Spinal cord (tissue), 10 donors: ENCODE measurements around the gene GUCA2A. TPM values are rescaled to one million over a fixed set of nuclear protein-coding genes. Genes with fewer than 3 reads are reported as not detected.

Experiments
- DNase-seq, 6 donors: peaks; one replicate each; pipeline versions ENCODE4 v3.0.0 to v3.0.0-alpha.2; 2013 to 2015; ENCODE audit warnings: low spot score in 6 of 6, low read depth in 4 of 6
- H3K27ac ChIP-seq: one replicate; pipeline ENCODE4 v1.5.1; 2013; ENCODE audit warnings: low read depth, low read length, control low read depth
- H3K27me3 ChIP-seq: one replicate; pipeline ENCODE4 v1.6.1; 2013; ENCODE audit warnings: low read length; ENCODE audit not compliant: control insufficient read depth, insufficient read depth
- H3K36me3 ChIP-seq: one replicate; pipeline ENCODE4 v1.6.1; 2013; ENCODE audit warnings: low read length; ENCODE audit not compliant: control insufficient read depth, insufficient read depth
- H3K4me1 ChIP-seq: one replicate; pipeline ENCODE4 v1.6.1; 2013; ENCODE audit warnings: low read length; ENCODE audit not compliant: control insufficient read depth, insufficient read depth
- H3K4me3 ChIP-seq: one replicate; pipeline ENCODE4 v1.5.1; 2013; ENCODE audit warnings: low read depth, low read length, control low read depth
- H3K9me3 ChIP-seq: one replicate; pipeline ENCODE4 v1.6.1; 2013; ENCODE audit warnings: low read length; ENCODE audit not compliant: control insufficient read depth, insufficient read depth
- WGBS: methylation state at CpG from one replicate; pipeline ENCODE4 v1.1.5; 2013; ENCODE audit warnings: missing lambda C conversion rate; ENCODE audit not compliant: insufficient coverage; 5-methylcytosine and 5-hydroxymethylcytosine counted together
- polyA plus RNA-seq, 2 donors: library from polyadenylated mRNA; unstranded; fragments of 120-200 nt; gene quantifications; one replicate each; pipeline ENCODE4 v1.2.1, GENCODE V29; 2013; ENCODE audit not compliant: insufficient read length in 2 of 2
- total RNA-seq, 2 donors: library from RNA; depleted of rRNA in 1 of 2; stranded (reverse); fragments of 120-200 nt in 1 of 2; fragments of >200 nt in 1 of 2; gene quantifications; one replicate each; pipeline versions ENCODE4 v1.2.3 to v1.2.4, GENCODE V29; 2013 to 2014
- donor health status: healthy.

GUCA2A gene
- total and polyA plus RNA-seq, 4 donors: not detected

DNA sequence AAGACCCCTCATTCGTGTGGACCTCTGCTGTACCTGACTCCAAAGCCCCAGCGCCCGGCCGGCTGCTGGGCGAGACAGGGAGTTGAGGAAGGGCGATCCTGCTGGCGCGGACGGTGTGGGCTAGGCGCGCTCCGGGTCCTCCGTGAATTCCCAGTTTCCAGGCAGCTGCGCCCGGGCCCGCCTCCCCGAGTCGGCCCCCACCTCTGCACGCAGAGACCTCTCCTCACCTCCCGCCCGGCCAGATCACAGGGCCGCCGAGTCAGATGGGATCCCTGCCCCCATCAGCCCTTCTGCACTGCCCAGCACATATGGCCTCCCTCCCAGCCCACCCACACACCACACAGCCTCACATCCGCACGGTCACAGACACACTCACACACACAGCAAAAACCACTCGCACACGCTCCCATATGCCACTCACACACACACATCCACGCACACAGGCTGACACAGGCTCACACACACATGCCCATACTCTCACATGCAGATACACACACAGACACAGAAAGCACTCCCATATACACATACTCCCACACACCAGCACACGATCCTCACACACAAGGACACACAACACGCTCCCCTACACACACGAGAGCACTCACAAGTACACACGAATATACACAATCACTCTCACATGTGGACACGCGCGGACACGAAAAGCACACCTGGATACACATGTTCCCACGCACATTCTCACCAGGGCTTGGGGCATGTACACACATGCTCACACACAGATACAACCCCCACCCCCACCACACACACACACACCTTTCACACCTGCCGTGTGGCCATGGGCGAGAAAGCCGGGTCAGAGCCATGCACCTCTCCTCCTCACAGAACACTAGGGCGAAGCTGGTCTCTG, 18.6 kb downstream of the GUCA2A start:
- WGBS: 72% methylated on average over 41 of the region's 41 CpGs
- H3K4me3 ChIP-seq: no peak overlapping the region
- H3K9me3 ChIP-seq: no peaks in the 10 kb centered on the region
- no peak for DNase-seq
- no peak overlapping the region for H3K27ac ChIP-seq
- peaks cover 18% of the 10 kb centered on the region for H3K4me1 ChIP-seq
- peaks cover 31% of the 10 kb centered on the region for H3K27me3 ChIP-seq
- H3K36me3 ChIP-seq: no peaks in the 10 kb centered on the region

DNA sequence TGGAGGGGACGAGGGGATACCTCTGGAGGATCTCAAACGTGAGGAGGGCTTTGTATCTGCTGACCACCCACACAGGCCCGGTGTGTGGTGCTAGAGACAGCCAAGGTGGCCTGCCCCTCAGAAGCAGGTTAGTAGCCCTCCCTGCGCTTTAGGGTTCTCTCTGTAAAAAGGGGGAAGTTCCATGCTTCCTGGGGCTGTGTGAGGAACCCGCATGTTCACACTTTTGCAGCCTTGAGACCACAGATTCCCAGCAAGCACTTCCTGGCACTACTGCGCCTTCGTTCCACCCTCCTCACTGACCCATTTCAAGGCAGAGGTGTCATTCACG, 19.2 kb downstream of the GUCA2A start:
- Histone ChIP-seq H3K4me3 (no peak overlapping the region), H3K4me1 (peaks cover 18% of the 10 kb centered on the region), H3K27me3 (peaks cover 31% of the 10 kb centered on the region), H3K27ac (no peak overlapping the region), H3K36me3 (no peaks in the 10 kb centered on the region), H3K9me3 (no peaks in the 10 kb centered on the region)
- DNase-seq: no peak
- WGBS: 79% methylated on average over 7 of the region's 8 CpGs

DNA sequence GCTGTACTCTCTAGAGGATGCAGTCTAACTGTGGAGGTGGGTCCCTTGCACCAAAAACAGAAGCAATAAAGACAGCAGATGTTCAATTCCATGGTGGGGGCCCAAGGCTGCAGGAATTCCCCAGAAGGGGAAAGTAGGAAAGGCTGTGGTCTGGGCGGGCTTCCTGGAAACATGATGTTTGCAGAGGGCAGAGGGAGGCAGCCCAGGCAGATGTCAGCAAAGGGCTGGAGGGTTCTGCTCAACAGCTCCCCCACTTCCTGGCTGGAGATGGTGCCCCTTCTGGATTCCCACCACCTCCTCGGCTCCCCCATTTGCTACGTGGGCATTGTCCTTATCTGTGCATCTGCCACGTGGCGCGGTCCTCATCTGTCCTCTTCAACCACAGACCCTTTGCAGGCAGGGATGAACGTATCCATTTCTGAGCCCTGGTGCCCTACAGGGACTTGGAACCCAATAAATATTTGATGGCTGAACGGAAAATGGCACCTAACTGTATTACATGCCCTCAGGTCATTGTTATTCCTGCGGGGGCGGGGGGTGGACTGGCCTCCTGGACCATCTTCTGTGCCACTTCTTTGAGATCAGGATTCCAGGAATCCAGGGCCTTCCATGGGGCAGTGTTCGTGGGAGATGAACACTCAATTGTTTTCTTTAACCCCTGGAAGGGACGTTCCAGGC, 19.7 kb downstream of the GUCA2A start:
- 88% methylated on average over 12 of the region's 12 CpGs for WGBS

DNA sequence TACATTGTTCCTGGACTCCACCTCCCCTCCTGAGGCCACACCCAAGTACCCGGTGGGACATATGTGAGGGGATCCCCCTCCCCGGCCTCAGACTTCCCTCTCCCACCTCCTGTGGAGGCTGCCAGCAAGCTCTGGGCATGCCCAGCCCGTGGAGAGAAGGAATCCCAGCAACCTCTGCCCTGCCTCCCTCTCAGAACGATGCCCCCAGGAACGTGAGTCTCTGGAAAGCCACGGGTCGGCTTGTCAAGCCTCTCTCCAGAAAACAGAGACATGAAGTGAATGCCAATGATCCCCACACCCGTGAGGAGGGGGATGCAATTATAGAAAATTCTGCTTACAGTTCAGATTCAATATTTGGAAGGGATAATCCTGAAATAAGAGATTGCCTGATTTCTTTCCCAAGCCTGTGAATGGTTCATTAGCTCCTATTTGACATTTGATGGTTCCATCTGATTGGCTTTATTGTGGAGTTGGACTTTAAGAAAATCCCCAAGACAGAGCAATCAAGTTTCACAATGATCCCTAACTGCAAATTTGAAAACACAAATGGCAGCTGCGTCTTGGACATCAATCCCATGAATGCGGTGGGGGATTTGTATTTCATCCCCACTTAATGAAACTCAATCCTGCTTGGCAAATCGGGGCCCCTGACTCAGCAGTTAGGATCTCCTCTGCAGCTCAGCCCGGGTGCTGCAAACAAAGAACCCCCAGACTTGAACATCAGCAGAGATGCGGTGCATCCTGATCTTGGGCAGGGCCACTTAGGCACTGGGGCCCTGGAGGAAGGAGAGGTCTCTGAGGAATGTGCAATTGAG, 20.4 kb downstream of the GUCA2A start:
- WGBS: 41% methylated on average over 4 of the region's 13 CpGs
- H3K4me3 ChIP-seq: no peak overlapping the region
- H3K27me3 ChIP-seq: peaks cover 29% of the 10 kb centered on the region
- no peaks in the 10 kb centered on the region for H3K9me3 ChIP-seq
- no peaks in the 10 kb centered on the region for H3K36me3 ChIP-seq
- H3K27ac ChIP-seq: no peak overlapping the region
- H3K4me1 ChIP-seq: peaks cover 18% of the 10 kb centered on the region
- DNase-seq: peak in 2 of 6 donors; percentile 55 to 68

More for the DNA sequence above, 19.7 kb downstream of the GUCA2A start:
- Histone ChIP-seq H3K36me3 (no peaks in the 10 kb centered on the region), H3K27ac (no peak overlapping the region), H3K9me3 (no peaks in the 10 kb centered on the region), H3K4me1 (peaks cover 18% of the 10 kb centered on the region), H3K27me3 (peaks cover 31% of the 10 kb centered on the region), H3K4me3 (no peak overlapping the region)
- no peak for DNase-seq

DNA sequence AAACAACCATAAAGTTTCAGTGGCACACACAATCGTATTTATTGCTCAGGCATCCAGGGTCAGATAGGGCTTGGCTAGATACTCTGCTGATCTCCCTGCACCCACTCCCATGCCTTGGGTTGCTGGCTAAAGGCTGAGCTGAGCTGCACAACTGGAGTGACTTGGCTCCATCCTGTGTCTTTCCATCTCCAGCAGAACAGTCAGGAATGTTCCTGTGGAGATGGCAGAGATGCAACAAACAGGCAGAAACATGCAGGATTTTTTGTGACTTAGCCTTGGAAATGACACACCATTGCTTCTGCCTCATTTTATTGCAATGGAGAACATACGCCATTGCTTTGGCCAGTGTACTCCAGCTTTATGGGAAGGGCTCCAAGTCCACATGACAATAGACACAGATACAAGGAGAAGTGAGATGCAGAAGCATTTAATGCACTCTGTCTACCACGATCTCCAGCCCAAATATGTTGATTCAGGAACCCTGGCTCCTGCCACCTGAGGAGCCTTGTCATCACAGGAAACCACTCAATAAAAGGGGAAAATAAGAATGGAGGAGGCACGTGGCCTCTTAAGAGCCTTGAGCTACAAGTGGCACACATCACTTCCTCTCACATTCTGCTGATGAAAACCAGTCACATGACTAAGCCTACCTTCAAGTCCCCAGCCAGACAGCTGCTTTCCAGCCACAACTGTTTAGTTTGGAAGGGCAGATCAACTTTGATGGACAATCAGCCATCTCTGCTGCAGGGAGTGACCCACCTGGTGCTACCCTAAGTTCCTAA, 21.5 kb downstream of the GUCA2A start:
- 48% methylated on average over 4 of the region's 4 CpGs for WGBS
- Histone ChIP-seq H3K36me3 (no peaks in the 10 kb centered on the region), H3K27ac (no peak overlapping the region), H3K4me1 (peaks cover 18% of the 10 kb centered on the region), H3K27me3 (peaks cover 27% of the 10 kb centered on the region), H3K4me3 (no peak overlapping the region), H3K9me3 (no peaks in the 10 kb centered on the region)
- no peak for DNase-seq

DNA sequence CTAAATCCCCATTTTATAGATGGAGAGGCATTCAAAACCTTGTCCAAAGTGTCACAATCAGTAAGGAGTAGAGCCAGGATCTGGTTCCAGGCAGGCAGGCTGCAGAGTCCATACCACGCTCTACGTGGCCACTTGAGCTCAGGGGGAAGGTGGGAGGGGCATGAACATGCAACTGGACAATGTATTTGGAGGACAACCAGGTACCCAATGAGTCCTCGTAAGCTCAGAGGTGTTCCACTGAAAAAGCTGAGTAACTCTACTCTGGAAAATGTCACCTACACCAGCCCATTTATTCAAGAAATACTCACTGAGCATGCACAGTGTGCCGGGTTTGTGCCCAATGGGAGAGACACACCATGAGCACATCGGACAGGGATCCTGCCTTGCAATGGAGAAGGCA, 22.6 kb downstream of the GUCA2A start:
- 80% methylated on average over 4 of the region's 5 CpGs for WGBS
- peaks cover 26% of the 10 kb centered on the region for H3K27me3 ChIP-seq
- no peak for DNase-seq
- no peaks in the 10 kb centered on the region for H3K9me3 ChIP-seq
- H3K4me3 ChIP-seq: no peak overlapping the region
- H3K27ac ChIP-seq: no peak overlapping the region
- peaks cover 24% of the 10 kb centered on the region for H3K4me1 ChIP-seq
- no peaks in the 10 kb centered on the region for H3K36me3 ChIP-seq

DNA sequence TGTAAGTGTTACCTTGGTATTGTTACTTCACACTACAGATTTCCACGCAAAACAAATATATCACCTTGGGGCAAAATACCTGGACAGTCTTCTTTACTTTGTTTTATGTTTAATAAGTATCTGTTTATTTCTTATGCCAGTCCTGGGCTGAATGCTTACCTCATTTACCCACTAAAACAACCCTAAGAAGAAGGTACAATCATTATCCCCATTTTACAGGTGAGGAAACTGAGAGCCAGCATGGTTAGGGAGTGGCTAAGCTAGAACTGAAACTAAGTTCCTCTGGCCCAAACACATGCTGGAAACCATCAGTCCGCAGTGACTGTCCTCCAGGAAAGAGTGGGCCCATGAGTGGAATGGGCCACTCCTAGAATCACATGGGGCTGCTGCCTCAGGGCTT, 24.4 kb downstream of the GUCA2A start:
- H3K4me1 ChIP-seq: peaks cover 15% of the 10 kb centered on the region
- DNase-seq: no peak
- H3K27ac ChIP-seq: no peak overlapping the region
- 91% methylated on average over 1 of the region's 2 CpGs for WGBS
- no peaks in the 10 kb centered on the region for H3K36me3 ChIP-seq
- no peak overlapping the region for H3K4me3 ChIP-seq
- peaks cover 13% of the 10 kb centered on the region for H3K27me3 ChIP-seq
- H3K9me3 ChIP-seq: no peaks in the 10 kb centered on the region

DNA sequence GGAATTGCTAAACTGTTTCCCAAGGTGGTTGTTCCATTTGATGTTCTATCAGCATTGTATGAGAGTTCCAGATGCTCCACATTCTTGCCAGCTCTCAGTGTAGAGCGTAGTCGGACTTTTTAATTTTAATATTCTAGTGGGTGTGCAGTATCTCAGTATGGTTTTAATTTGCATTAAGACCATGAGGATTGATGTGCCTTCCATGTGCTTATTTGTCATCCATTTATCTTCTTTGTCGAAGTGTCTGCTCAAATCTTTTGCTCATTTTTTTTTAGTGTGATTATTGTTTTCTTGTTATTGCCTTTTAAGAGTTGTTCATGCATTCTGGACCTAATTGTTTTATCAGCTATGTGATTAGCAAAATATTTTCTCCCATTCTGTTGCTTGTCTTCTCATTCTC, 25.1 kb downstream of the GUCA2A start:
- H3K36me3 ChIP-seq: no peaks in the 10 kb centered on the region
- H3K27ac ChIP-seq: no peak overlapping the region
- no CpG with 5 or more reads among the region's 3 CpGs for WGBS
- peaks cover 12% of the 10 kb centered on the region for H3K4me1 ChIP-seq
- no peak overlapping the region for H3K4me3 ChIP-seq
- DNase-seq: no peak
- H3K9me3 ChIP-seq: no peaks in the 10 kb centered on the region
- H3K27me3 ChIP-seq: peaks cover 9% of the 10 kb centered on the region

DNA sequence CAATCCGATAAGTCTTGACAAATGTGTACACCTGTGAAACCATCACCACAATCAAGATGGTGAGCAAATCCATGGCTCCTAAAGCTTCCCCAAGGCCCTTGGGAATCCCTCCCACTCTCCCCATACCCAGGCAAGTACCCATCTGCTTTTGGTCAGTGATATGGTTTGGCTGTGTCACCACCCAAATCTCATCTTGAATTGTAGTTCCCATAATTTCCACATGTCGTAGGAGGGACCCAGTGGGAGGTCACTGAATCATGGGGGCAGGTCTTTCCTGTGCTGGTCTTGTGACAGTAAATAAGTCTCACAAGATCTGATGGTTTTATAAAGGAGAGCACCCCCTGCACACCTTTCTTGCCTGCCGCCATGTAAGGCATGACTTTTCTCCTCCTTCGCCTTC, 26.0 kb downstream of the GUCA2A start:
- WGBS: 93% methylated on average over 2 of the region's 4 CpGs
- no peak overlapping the region for H3K27ac ChIP-seq
- no peaks in the 10 kb centered on the region for H3K9me3 ChIP-seq
- peaks cover 5% of the 10 kb centered on the region for H3K27me3 ChIP-seq
- DNase-seq: no peak
- peaks cover 6% of the 10 kb centered on the region for H3K4me1 ChIP-seq
- H3K36me3 ChIP-seq: no peaks in the 10 kb centered on the region
- no peak overlapping the region for H3K4me3 ChIP-seq
